Ishikawa (cell line): ENCODE measurements around the gene NEIL1.

ENCODE experiments used
- CEBPB ChIP-seq: IDR thresholded peaks from 2 replicates; pipeline ENCODE4 v1.6.1; 2012
- CREB1 ChIP-seq: IDR thresholded peaks from 2 replicates; pipeline ENCODE4 v1.6.1; 2012; ENCODE audit warnings: low read depth
- EGR1 ChIP-seq: IDR thresholded peaks from 2 replicates; pipeline ENCODE4 v1.6.1; 2012
- EP300 ChIP-seq: IDR thresholded peaks from 2 replicates; pipeline ENCODE4 v1.6.1; 2012; ENCODE audit warnings: borderline replicate concordance
- FOXM1 ChIP-seq: IDR thresholded peaks from 2 replicates; pipeline ENCODE4 v1.6.1; 2012; ENCODE audit warnings: low read depth, borderline replicate concordance
- MAX ChIP-seq: IDR thresholded peaks from 2 replicates; pipeline ENCODE4 v1.6.1; 2012
- NFIC ChIP-seq: IDR thresholded peaks from 2 replicates; pipeline ENCODE4 v1.6.1; 2012
- RAD21 ChIP-seq: IDR thresholded peaks from 2 replicates; pipeline ENCODE4 v1.6.1; 2012; ENCODE audit warnings: low read depth
- REST ChIP-seq: IDR thresholded peaks from 2 replicates; pipeline ENCODE4 v1.6.1; 2012; ENCODE audit warnings: low read depth, mild to moderate bottlenecking
- TAF1 ChIP-seq: IDR thresholded peaks from 2 replicates; pipeline ENCODE4 v1.6.1; 2012; ENCODE audit warnings: low read depth, mild to moderate bottlenecking
- TCF12 ChIP-seq: IDR thresholded peaks from 2 replicates; pipeline ENCODE4 v1.6.1; 2012; ENCODE audit warnings: low read depth
- TEAD4 ChIP-seq: IDR thresholded peaks from 2 replicates; pipeline ENCODE4 v1.6.1; 2012
- USF1 ChIP-seq: IDR thresholded peaks from 2 replicates; pipeline ENCODE4 v1.6.1; 2012
- YY1 ChIP-seq: IDR thresholded peaks from 2 replicates; pipeline ENCODE4 v1.6.1; 2012; ENCODE audit warnings: low read depth
- ZBTB7A ChIP-seq: IDR thresholded peaks from 2 replicates; pipeline ENCODE4 v1.6.1; 2012; ENCODE audit warnings: low read depth

NEIL1 gene

GRCh38 chr15:75328493-75329314 is 18.1 kb upstream of the NEIL1 start:
- no peak for TF ChIP-seq EGR1
- no peak for TF ChIP-seq CREB1
- TF ChIP-seq MAX = no peak
- TF ChIP-seq TEAD4 = no peak
- no peak for TF ChIP-seq USF1
- no peak for TF ChIP-seq REST
- TF ChIP-seq FOXM1 = no peak
- no peak for TF ChIP-seq YY1
- no peak for TF ChIP-seq TAF1
- TF ChIP-seq ZBTB7A = no peak
- TF ChIP-seq EP300 = no peak
- TF ChIP-seq CEBPB = no peak
- TF ChIP-seq TCF12 = no peak
- TF ChIP-seq NFIC = no peak
- no peak for TF ChIP-seq RAD21

- TF ChIP-seq EGR1 (no peak), FOXM1 (no peak), NFIC (no peak), USF1 (no peak), TAF1 (no peak), ZBTB7A (no peak), REST (no peak), TCF12 (no peak), CEBPB (no peak), CREB1 (no peak)
These were observed 17.3 kb upstream of the NEIL1 start for GRCh38 chr15:75329571-75329970.

- TF ChIP-seq FOXM1 = no peak
- no peak for TF ChIP-seq TCF12
- no peak for TF ChIP-seq ZBTB7A
- no peak for TF ChIP-seq REST
- no peak for TF ChIP-seq TEAD4
- no peak for TF ChIP-seq MAX
- TF ChIP-seq YY1 = no peak
- no peak for TF ChIP-seq USF1
- no peak for TF ChIP-seq CEBPB
- TF ChIP-seq EP300 = no peak
- TF ChIP-seq TAF1 = no peak
- no peak for TF ChIP-seq RAD21
- no peak for TF ChIP-seq EGR1
These were observed 11.5 kb upstream of the NEIL1 start for GRCh38 chr15:75335313-75335704.
